H1 (cell line): Measurements from ENCODE around the gene WASF3.

Source experiments
- BCL11A ChIP-seq, 2 experiments: IDR thresholded peaks; one replicate each; pipeline ENCODE4 v1.6.1; 2011; ENCODE audit warnings: low read depth in 2 of 2, low read length in 2 of 2, mild to moderate bottlenecking in 2 of 2
- CTCF ChIP-seq, 3 experiments: IDR thresholded peaks; 1 replicate in 2 of 3; 2 replicates in 1 of 3; pipeline versions ENCODE4 v1.5.1 to v1.6.1; 2011; ENCODE audit warnings: low read length in 3 of 3, mild to moderate bottlenecking in 3 of 3, inconsistent platforms in 2 of 3, low read depth in 1 of 3, moderate library complexity in 1 of 3; ENCODE audit not compliant: insufficient read depth in 1 of 3; ENCODE audit errors: control extremely low read depth in 1 of 3
- EZH2 ChIP-seq: fragments of 200-600 bp; sonication (generic); IDR thresholded peaks from 2 replicates; pipeline ENCODE4 v1.7.1; 2012; ENCODE audit warnings: low read depth, mild to moderate bottlenecking, moderate library complexity, low read length, inconsistent platforms; ENCODE audit not compliant: severe bottlenecking
- KDM5A ChIP-seq: fragments of 200-600 bp; IDR thresholded peaks from 2 replicates; pipeline ENCODE4 v1.7.1; 2012; ENCODE audit warnings: mild to moderate bottlenecking, low read length, inconsistent platforms, mixed read lengths
- PHF8 ChIP-seq: fragments of 200-600 bp; sonication (generic); conservative IDR thresholded peaks from 2 replicates; pipeline ENCODE4 v1.7.1; 2012; ENCODE audit warnings: low read depth, mild to moderate bottlenecking, inconsistent platforms, low read length, moderate library complexity
- POLR2A ChIP-seq, 2 experiments: IDR thresholded peaks; 1 replicate in 1 of 2; 2 replicates in 1 of 2; pipeline ENCODE4 v1.6.1; 2011; ENCODE audit warnings: low read depth in 2 of 2, low read length in 2 of 2, mild to moderate bottlenecking in 2 of 2; ENCODE audit errors: control extremely low read depth in 1 of 2
- POLR2AphosphoS5 ChIP-seq: IDR thresholded peaks from 2 replicates; pipeline ENCODE4 v1.6.1; 2011; ENCODE audit warnings: low read depth, low read length

DNA sequence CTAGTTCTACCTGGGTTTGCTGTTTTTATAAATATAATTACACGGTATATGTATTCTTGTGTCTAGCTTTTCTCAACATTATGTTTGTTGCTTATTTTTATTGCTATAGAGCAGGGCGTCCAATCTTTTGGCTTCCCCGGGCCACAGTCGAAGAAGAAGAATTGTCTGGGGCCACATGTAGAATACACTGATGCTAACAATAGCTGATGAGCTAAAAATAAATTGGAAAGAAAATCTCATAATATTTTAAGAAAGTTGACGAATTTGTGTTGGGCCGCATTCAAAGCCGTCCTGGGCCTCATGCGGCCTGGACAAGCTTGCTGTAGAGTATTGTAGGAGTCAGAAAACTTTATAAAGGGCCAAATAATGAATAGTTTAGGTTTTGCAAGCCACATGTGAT, 169.2 kb downstream of the WASF3 start:
- TF ChIP-seq POLR2AphosphoS5, result no peak
- TF ChIP-seq CTCF (IDR thresholded peaks at IDR 0.05; ENCODE audit: control extremely low read depth in 1 of 3, insufficient read depth in 1 of 3, low read depth in 1 of 3, low read length in 3 of 3), result no peak
- no peak for TF ChIP-seq EZH2
- TF ChIP-seq BCL11A (IDR thresholded peaks at IDR 0.05; ENCODE audit: low read depth in 2 of 2, low read length in 2 of 2), result no peak
- TF ChIP-seq POLR2A (IDR thresholded peaks at IDR 0.05; ENCODE audit: control extremely low read depth in 1 of 2, low read depth in 2 of 2, low read length in 2 of 2), result no peak
- TF ChIP-seq PHF8, result no peak
- no peak for TF ChIP-seq KDM5A
